HG02763 (cell line): ENCODE measurements around the gene MAPK6.

Source experiments
- ATAC-seq: cut with Tn5 transposase; IDR thresholded peaks from one replicate; pipeline ENCODE4 v1.9.1; 2021; ENCODE audit warnings: mild to moderate bottlenecking, moderate library complexity; ENCODE audit not compliant: unreplicated experiment

MAPK6 gene

GRCh38 chr15:52010633-52011595 lies 8.1 kb upstream of the MAPK6 start:
- ATAC-seq = no peak

- no peak for ATAC-seq
Measured at GRCh38 chr15:52011711-52012144, 7.3 kb upstream of the MAPK6 start.

- ATAC-seq = no peak
Measured at GRCh38 chr15:52012210-52012609, 6.8 kb upstream of the MAPK6 start.

GRCh38 chr15:52013151-52013791 lies 5.7 kb upstream of the MAPK6 start:
- no peak for ATAC-seq

- no peak for ATAC-seq
Measured at GRCh38 chr15:52014616-52015015, 4.4 kb upstream of the MAPK6 start.

- ATAC-seq = no peak
Measured at GRCh38 chr15:52016316-52016715, 2.7 kb upstream of the MAPK6 start.

GRCh38 chr15:52018244-52018643 lies 775 bp upstream of the MAPK6 start:
- ATAC-seq = no peak

- peak; percentile 51 for ATAC-seq
Measured at GRCh38 chr15:52019394-52020220, 588 bp downstream of the MAPK6 start.

GRCh38 chr15:52020221-52021085 lies 1.4 kb downstream of the MAPK6 start:
- ATAC-seq = no peak

- ATAC-seq = no peak
Measured at GRCh38 chr15:52021128-52021671, 2.2 kb downstream of the MAPK6 start.

- ATAC-seq = no peak
Measured at GRCh38 chr15:52021892-52022540, 3.0 kb downstream of the MAPK6 start.

GRCh38 chr15:52023169-52023922 lies 4.3 kb downstream of the MAPK6 start:
- no peak for ATAC-seq

GRCh38 chr15:52028431-52029093 lies 9.5 kb downstream of the MAPK6 start:
- ATAC-seq = no peak

GRCh38 chr15:52030010-52030409 lies 11.0 kb downstream of the MAPK6 start:
- no peak for ATAC-seq

GRCh38 chr15:52031556-52031955 lies 12.5 kb downstream of the MAPK6 start:
- ATAC-seq = no peak

- no peak for ATAC-seq
Measured at GRCh38 chr15:52037889-52038505, 19.0 kb downstream of the MAPK6 start.

- ATAC-seq = no peak
Measured at GRCh38 chr15:52039925-52040781, 21.1 kb downstream of the MAPK6 start.
